GM23338 (cell line): ENCODE results near the gene ZNF334.

Source experiments
- CREB1 ChIP-seq: fragments of 250-450 bp; sonication (Bioruptor Pico); IDR thresholded peaks from 2 replicates; pipeline ENCODE4 v1.5.0; 2020; ENCODE audit warnings: low read depth, mild to moderate bottlenecking, moderate library complexity
- CTCF ChIP-seq, 2 experiments: fragments of 200-600 bp in 1 of 2; sonication (generic) in 1 of 2; conservative IDR thresholded peaks; 2 replicates each; pipeline versions ENCODE4 v1.5.1 to v1.6.1; 2016 to 2017; ENCODE audit warnings: antibody characterized with exemption in 2 of 2, low read depth in 2 of 2, mild to moderate bottlenecking in 2 of 2, moderate library complexity in 1 of 2
- EZH2 ChIP-seq: fragments of 200-600 bp; sonication (generic); IDR thresholded peaks from one replicate; pipeline ENCODE4 v1.8.0; 2017; ENCODE audit warnings: antibody characterized with exemption, mild to moderate bottlenecking, low read depth; ENCODE audit not compliant: unreplicated experiment
- EZH2phosphoT487 ChIP-seq: fragments of 200-600 bp; sonication (generic); IDR thresholded peaks from one replicate; pipeline ENCODE4 v1.8.1; 2018; ENCODE audit warnings: antibody characterized with exemption; ENCODE audit not compliant: unreplicated experiment
- JUNB ChIP-seq: IDR thresholded peaks from one replicate; pipeline ENCODE4 v1.6.1; 2016; ENCODE audit warnings: antibody characterized with exemption; ENCODE audit not compliant: unreplicated experiment
- POLR2AphosphoS5 ChIP-seq: IDR thresholded peaks from 2 replicates; pipeline ENCODE4 v1.6.1; 2016; ENCODE audit warnings: antibody characterized with exemption, low read depth
- REST ChIP-seq: IDR thresholded peaks from one replicate; pipeline ENCODE4 v1.6.1; 2018; ENCODE audit warnings: antibody characterized with exemption; ENCODE audit not compliant: unreplicated experiment
- STAT1 ChIP-seq: IDR thresholded peaks from one replicate; pipeline ENCODE4 v1.6.1; 2016; ENCODE audit warnings: antibody characterized with exemption; ENCODE audit not compliant: unreplicated experiment
- ZNF114 ChIP-seq: fragments of 250-450 bp; sonication (Bioruptor Pico); IDR thresholded peaks from 2 replicates; pipeline ENCODE4 v1.5.0; 2020; ENCODE audit warnings: mild to moderate bottlenecking, moderate library complexity

GRCh38 chr20:46484954-46485353 lies 28.4 kb downstream of the ZNF334 start:
- no peak for TF ChIP-seq REST
- TF ChIP-seq EZH2, result no peak
- TF ChIP-seq CTCF (conservative IDR thresholded peaks at IDR 0.05; ENCODE audit: low read depth in 2 of 2), result no peak
- no peak for TF ChIP-seq POLR2AphosphoS5
- no peak for TF ChIP-seq CREB1 (CRISPR knock-in tag)
- no peak for TF ChIP-seq EZH2phosphoT487
- no peak for TF ChIP-seq JUNB
- no peak for TF ChIP-seq ZNF114 (CRISPR knock-in tag)
- no peak for TF ChIP-seq STAT1
